ELR (cell line): ENCODE results near the gene NUFIP1.
"Not testable (repeated sequence)": the region's sequence is repeated elsewhere in the genome, so short reads cannot be mapped to it uniquely, and the experiment has no call there.

Experiments
- DNase-seq: peaks from one replicate; pipeline ENCODE4 v3.0.0-alpha.2; 2015; ENCODE audit warnings: low read depth

Gene NUFIP1

GRCh38 chr13:44969551-44970484 is 19.5 kb downstream of the NUFIP1 start:
- peak; percentile 72 for DNase-seq

GRCh38 chr13:44968434-44968815 is 20.8 kb downstream of the NUFIP1 start:
- no peak for DNase-seq

- DNase-seq: peak; percentile 11
These were observed 21.4 kb downstream of the NUFIP1 start for GRCh38 chr13:44967704-44968433.

- DNase-seq: no peak
These were observed 27.3 kb downstream of the NUFIP1 start for GRCh38 chr13:44961997-44962396.

- no peak for DNase-seq
These were observed 33.9 kb downstream of the NUFIP1 start for GRCh38 chr13:44955406-44955805.

- no peak for DNase-seq
These were observed 35.0 kb downstream of the NUFIP1 start for GRCh38 chr13:44954224-44954623.

GRCh38 chr13:44952671-44953070 is 36.6 kb downstream of the NUFIP1 start:
- DNase-seq: no peak

GRCh38 chr13:44951184-44951583 is 38.1 kb downstream of the NUFIP1 start:
- DNase-seq: peak; percentile 34

GRCh38 chr13:44943411-44943810 is 45.9 kb downstream of the NUFIP1 start:
- not testable (repeated sequence) for DNase-seq

- no peak for DNase-seq
These were observed 50.4 kb downstream of the NUFIP1 start for GRCh38 chr13:44938854-44939253.

- DNase-seq: no peak
These were observed 53.0 kb downstream of the NUFIP1 start for GRCh38 chr13:44936246-44936645.

- peak; percentile 82 for DNase-seq
These were observed 54.5 kb downstream of the NUFIP1 start for GRCh38 chr13:44934724-44935123.

GRCh38 chr13:44932850-44933251 is 56.4 kb downstream of the NUFIP1 start:
- DNase-seq: peak; percentile 83

GRCh38 chr13:44932171-44932849 is 57.0 kb downstream of the NUFIP1 start:
- peak; percentile 58 for DNase-seq

- peak; percentile 46 for DNase-seq
These were observed 58.2 kb downstream of the NUFIP1 start for GRCh38 chr13:44930963-44931623.

GRCh38 chr13:44930280-44930679 is 59.0 kb downstream of the NUFIP1 start:
- no peak for DNase-seq

- no peak for DNase-seq
These were observed 59.6 kb downstream of the NUFIP1 start for GRCh38 chr13:44929692-44930091.

- no peak for DNase-seq
These were observed 61.3 kb downstream of the NUFIP1 start for GRCh38 chr13:44927968-44928367.

GRCh38 chr13:44921931-44922758 is 67.1 kb downstream of the NUFIP1 start:
- peak; percentile 90 for DNase-seq

GRCh38 chr13:44921246-44921877 is 67.9 kb downstream of the NUFIP1 start:
- DNase-seq: no peak

GRCh38 chr13:44920013-44920412 is 69.3 kb downstream of the NUFIP1 start:
- no peak for DNase-seq
